Lower leg skin (tissue), 3 donors: ENCODE measurements around the gene NMT1.

ENCODE experiments used
- POLR2A ChIP-seq, 2 donors: fragments of 450-650 bp; IDR thresholded peaks; one replicate each; pipeline ENCODE4 v1.6.1; 2016 to 2017; ENCODE audit warnings: antibody characterized with exemption in 2 of 2, mild to moderate bottlenecking in 1 of 2, moderate library complexity in 1 of 2
- TF ChIP-seq, protein P1 (sequence below), 3 donors: fragments of 450-650 bp; IDR thresholded peaks; one replicate each; pipeline ENCODE4 v1.5.1; 2016; ENCODE audit warnings: antibody characterized with exemption in 3 of 3, mild to moderate bottlenecking in 3 of 3, moderate library complexity in 2 of 3

DNA sequence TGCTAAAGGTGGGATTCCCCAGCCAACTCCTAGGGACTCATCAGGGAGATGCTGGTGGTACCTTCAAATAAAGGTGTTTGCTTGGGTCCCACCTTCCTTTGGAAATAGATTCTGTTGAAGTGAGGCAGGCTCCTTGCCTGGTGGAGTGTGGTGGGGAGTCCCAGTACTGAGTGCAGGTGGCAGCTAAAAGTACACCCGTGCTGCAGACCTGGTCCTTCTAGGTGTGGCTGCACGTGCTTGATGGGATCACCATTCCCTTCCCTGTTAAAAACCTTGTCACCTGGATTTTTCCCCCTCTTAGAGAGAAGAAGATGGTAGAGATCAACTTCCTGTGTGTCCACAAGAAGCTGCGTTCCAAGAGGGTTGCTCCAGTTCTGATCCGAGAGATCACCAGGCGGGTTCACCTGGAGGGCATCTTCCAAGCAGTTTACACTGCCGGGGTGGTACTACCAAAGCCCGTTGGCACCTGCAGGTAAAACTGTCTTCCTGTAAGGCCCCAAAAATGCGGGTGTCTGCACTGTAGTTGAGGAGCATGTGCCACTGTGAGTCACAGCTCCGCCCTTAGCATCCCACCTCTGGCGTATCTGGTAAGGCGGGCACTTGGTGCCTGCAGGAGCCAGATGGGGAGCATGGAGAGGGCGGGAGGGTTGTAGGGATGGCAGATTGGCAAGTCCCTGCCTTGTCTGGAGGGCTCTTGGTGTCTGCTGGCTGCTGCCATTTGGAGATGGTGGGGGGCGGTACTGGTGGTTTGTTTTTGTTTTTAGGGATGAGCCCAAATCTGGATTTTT, 37.2 kb downstream of the NMT1 start:
- TF ChIP-seq, protein P1, sequence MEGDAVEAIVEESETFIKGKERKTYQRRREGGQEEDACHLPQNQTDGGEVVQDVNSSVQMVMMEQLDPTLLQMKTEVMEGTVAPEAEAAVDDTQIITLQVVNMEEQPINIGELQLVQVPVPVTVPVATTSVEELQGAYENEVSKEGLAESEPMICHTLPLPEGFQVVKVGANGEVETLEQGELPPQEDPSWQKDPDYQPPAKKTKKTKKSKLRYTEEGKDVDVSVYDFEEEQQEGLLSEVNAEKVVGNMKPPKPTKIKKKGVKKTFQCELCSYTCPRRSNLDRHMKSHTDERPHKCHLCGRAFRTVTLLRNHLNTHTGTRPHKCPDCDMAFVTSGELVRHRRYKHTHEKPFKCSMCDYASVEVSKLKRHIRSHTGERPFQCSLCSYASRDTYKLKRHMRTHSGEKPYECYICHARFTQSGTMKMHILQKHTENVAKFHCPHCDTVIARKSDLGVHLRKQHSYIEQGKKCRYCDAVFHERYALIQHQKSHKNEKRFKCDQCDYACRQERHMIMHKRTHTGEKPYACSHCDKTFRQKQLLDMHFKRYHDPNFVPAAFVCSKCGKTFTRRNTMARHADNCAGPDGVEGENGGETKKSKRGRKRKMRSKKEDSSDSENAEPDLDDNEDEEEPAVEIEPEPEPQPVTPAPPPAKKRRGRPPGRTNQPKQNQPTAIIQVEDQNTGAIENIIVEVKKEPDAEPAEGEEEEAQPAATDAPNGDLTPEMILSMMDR (IDR thresholded peaks at IDR 0.05), result no peak
- TF ChIP-seq POLR2A (IDR thresholded peaks at IDR 0.05), result no peak
